HepG2 (cell line): ENCODE results near the gene KATNB1. TPM values are rescaled to one million over a fixed set of nuclear protein-coding genes. Genes with fewer than 3 reads are reported as not detected.

ENCODE experiments used
- ATF1 ChIP-seq: IDR thresholded peaks from 2 replicates; pipeline ENCODE4 v1.6.1; 2016; ENCODE audit warnings: mild to moderate bottlenecking, control low read depth
- BRCA1 ChIP-seq: sonication (generic); formaldehyde crosslinking; IDR thresholded peaks from 2 replicates; pipeline ENCODE4 v1.4.0; 2020; ENCODE audit warnings: missing genetic modification reagents
- DPF2 ChIP-seq: sonication (generic); formaldehyde crosslinking; IDR thresholded peaks from 2 replicates; pipeline ENCODE4 v1.4.0; 2020; ENCODE audit warnings: mild to moderate bottlenecking, low read depth, missing genetic modification reagents, borderline replicate concordance
- FOXK1 ChIP-seq: sonication (generic); formaldehyde crosslinking; IDR thresholded peaks from 2 replicates; pipeline ENCODE4 v1.4.0; 2020; ENCODE audit warnings: low read depth, missing genetic modification reagents, borderline replicate concordance
- GABPB1 ChIP-seq: IDR thresholded peaks from 2 replicates; pipeline ENCODE4 v1.6.1; 2016; ENCODE audit warnings: mild to moderate bottlenecking, missing genetic modification reagents, moderate library complexity, missing compliant biosample characterization
- GATAD1 ChIP-seq: IDR thresholded peaks from 2 replicates; pipeline ENCODE4 v1.6.1; 2016; ENCODE audit warnings: missing genetic modification reagents, missing compliant biosample characterization
- HNF4G ChIP-seq, 2 experiments: sonication (generic) in 1 of 2; formaldehyde crosslinking in 1 of 2; IDR thresholded peaks; 2 replicates each; pipeline versions ENCODE4 v1.4.0 to v1.6.1; 2011 to 2020; ENCODE audit warnings: borderline replicate concordance in 2 of 2, low read depth in 2 of 2, mild to moderate bottlenecking in 2 of 2, low read length in 1 of 2, missing genetic modification reagents in 1 of 2, moderate library complexity in 1 of 2
- IRF2 ChIP-seq: IDR thresholded peaks from 2 replicates; pipeline ENCODE4 v1.6.1; 2018; ENCODE audit warnings: missing genetic modification reagents, missing compliant biosample characterization
- MIER3 ChIP-seq: IDR thresholded peaks from 2 replicates; pipeline ENCODE4 v1.6.1; 2016; ENCODE audit warnings: missing compliant biosample characterization, borderline replicate concordance
- NKX3-1 ChIP-seq: sonication (generic); formaldehyde crosslinking; IDR thresholded peaks from 2 replicates; pipeline ENCODE4 v1.5.0; 2020; ENCODE audit warnings: missing genetic modification reagents
- PHF5A ChIP-seq: IDR thresholded peaks from one replicate; pipeline ENCODE4 v1.6.1; 2018; ENCODE audit warnings: low read depth, missing genetic modification reagents; ENCODE audit not compliant: unreplicated experiment
- POLR2G ChIP-seq: fragments of 200-400 bp; formaldehyde crosslinking; IDR thresholded peaks from 2 replicates; pipeline ENCODE4 v1.6.1; 2018; ENCODE audit warnings: mild to moderate bottlenecking, low read depth, low read length, moderate library complexity
- RFXAP ChIP-seq: sonication (generic); formaldehyde crosslinking; IDR thresholded peaks from 2 replicates; pipeline ENCODE4 v1.4.0; 2020; ENCODE audit warnings: missing genetic modification reagents, borderline replicate concordance
- SALL1 ChIP-seq: sonication (generic); formaldehyde crosslinking; IDR thresholded peaks from 2 replicates; pipeline ENCODE4 v1.8.0; 2022; ENCODE audit warnings: mild to moderate bottlenecking, missing genetic modification reagents
- SNAI1 ChIP-seq: sonication (generic); formaldehyde crosslinking; IDR thresholded peaks from 2 replicates; pipeline ENCODE4 v1.5.0; 2020; ENCODE audit warnings: mild to moderate bottlenecking, missing genetic modification reagents, borderline replicate concordance
- SOX6 ChIP-seq, 2 experiments: fragments of 450-650 bp in 1 of 2; sonication (generic) in 1 of 2; formaldehyde crosslinking in 1 of 2; IDR thresholded peaks; 2 replicates each; pipeline versions ENCODE4 v1.4.0 to v1.6.1; 2017 to 2020; ENCODE audit warnings: antibody characterized with exemption in 1 of 2, mild to moderate bottlenecking in 1 of 2, missing genetic modification reagents in 1 of 2
- YEATS2 ChIP-seq: sonication (generic); formaldehyde crosslinking; IDR thresholded peaks from 2 replicates; pipeline ENCODE4 v1.4.0; 2020; ENCODE audit warnings: missing genetic modification reagents, borderline replicate concordance
- ZFP36L1 ChIP-seq: sonication (generic); formaldehyde crosslinking; IDR thresholded peaks from 2 replicates; pipeline ENCODE4 v1.8.0; 2022; ENCODE audit warnings: mild to moderate bottlenecking, missing genetic modification reagents, moderate library complexity
- ZNF263 ChIP-seq: sonication (generic); formaldehyde crosslinking; IDR thresholded peaks from 2 replicates; pipeline ENCODE4 v1.4.0; 2020; ENCODE audit warnings: missing genetic modification reagents
- ZNF317 ChIP-seq: sonication (generic); formaldehyde crosslinking; IDR thresholded peaks from 2 replicates; pipeline ENCODE4 v1.5.0; 2020; ENCODE audit warnings: mild to moderate bottlenecking, missing genetic modification reagents
- ZNF556 ChIP-seq: sonication (generic); formaldehyde crosslinking; IDR thresholded peaks from 2 replicates; pipeline ENCODE4 v1.4.0; 2020; ENCODE audit warnings: mild to moderate bottlenecking, missing genetic modification reagents, borderline replicate concordance
- ZNF713 ChIP-seq: sonication (generic); formaldehyde crosslinking; IDR thresholded peaks from 2 replicates; pipeline ENCODE4 v1.4.0; 2020; ENCODE audit warnings: mild to moderate bottlenecking, missing genetic modification reagents
- ZNF792 ChIP-seq: IDR thresholded peaks from 2 replicates; pipeline ENCODE4 v1.6.1; 2016
- ZSCAN29 ChIP-seq: sonication (generic); formaldehyde crosslinking; conservative IDR thresholded peaks from 2 replicates; pipeline ENCODE4 v1.4.0; 2020; ENCODE audit warnings: mild to moderate bottlenecking, missing genetic modification reagents
- polyA plus RNA-seq, 8 experiments: library from polyadenylated mRNA; depleted of rRNA in 3 of 8; stranded (reverse) in 7 of 8; unstranded in 1 of 8; fragments of >200 nt; fragmentation: Illumina TruSeq in 4 of 8; extraction: Trizol in 4 of 8; gene quantifications; 2 replicates each; pipeline versions ENCODE4 v1.2.1 to v1.2.3, GENCODE V29; 2011 to 2016; ENCODE audit warnings: low read depth in 4 of 8, missing spikeins in 1 of 8, mixed read lengths in 1 of 8; ENCODE audit not compliant: insufficient read depth in 1 of 8
- total RNA-seq, 5 experiments: library from RNA; depleted of rRNA; stranded (reverse); fragments of >200 nt; fragmentation: Illumina TruSeq; extraction: Trizol; gene quantifications; 2 replicates each; pipeline ENCODE4 v1.2.3, GENCODE V29; 2016; ENCODE audit warnings: low read depth in 1 of 5
- TF ChIP-seq, protein P1 (sequence below): IDR thresholded peaks from 2 replicates; pipeline ENCODE4 v1.6.1; 2018; ENCODE audit warnings: missing genetic modification reagents
- TF ChIP-seq, protein P2 (sequence below): sonication (generic); formaldehyde crosslinking; IDR thresholded peaks from 2 replicates; pipeline ENCODE4 v1.5.1; 2020; ENCODE audit warnings: mild to moderate bottlenecking, moderate library complexity, missing genetic modification reagents
- TF ChIP-seq, protein P3 (sequence below): IDR thresholded peaks from 2 replicates; pipeline ENCODE4 v1.6.1; 2016; ENCODE audit warnings: missing genetic modification reagents, missing compliant biosample characterization

The KATNB1 gene
- total and polyA plus RNA-seq, 2 of the 13 experiments (the other 11 are each of a cell fraction or from before 2014, with no cell fraction given): 31.5 to 43.5 TPM

DNA sequence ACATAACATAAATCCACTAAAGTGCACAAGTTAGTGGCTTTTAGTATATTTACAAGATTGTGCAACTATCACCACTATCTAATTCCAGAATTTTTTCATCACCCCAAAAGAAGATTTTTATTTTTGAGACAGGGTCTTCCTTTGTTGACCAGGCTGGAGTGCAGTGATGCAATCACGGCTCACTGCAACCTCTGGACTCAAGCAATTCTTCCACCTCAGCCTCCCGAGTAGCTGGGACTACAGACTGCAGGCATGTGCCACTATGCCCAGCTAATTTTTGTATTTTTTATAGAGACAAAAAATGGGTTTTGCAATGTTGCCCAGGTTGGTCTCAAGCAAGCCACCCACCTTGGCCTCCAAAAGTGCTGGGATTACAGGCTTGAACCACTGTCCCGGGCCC, 25.9 kb upstream of the KATNB1 start (continued):
- peak; percentile 49; the same call in 1 of the 2 replicates for TF ChIP-seq FOXK1 (CRISPR knock-in tag)
- 0 out of 2 replicates have a peak, but pooled peaks have one; percentile 56 for TF ChIP-seq NKX3-1
- 0 out of 2 replicates have a peak, but pooled peaks have one; percentile 47 for TF ChIP-seq ZNF556 (CRISPR knock-in tag)
- TF ChIP-seq, protein P1, sequence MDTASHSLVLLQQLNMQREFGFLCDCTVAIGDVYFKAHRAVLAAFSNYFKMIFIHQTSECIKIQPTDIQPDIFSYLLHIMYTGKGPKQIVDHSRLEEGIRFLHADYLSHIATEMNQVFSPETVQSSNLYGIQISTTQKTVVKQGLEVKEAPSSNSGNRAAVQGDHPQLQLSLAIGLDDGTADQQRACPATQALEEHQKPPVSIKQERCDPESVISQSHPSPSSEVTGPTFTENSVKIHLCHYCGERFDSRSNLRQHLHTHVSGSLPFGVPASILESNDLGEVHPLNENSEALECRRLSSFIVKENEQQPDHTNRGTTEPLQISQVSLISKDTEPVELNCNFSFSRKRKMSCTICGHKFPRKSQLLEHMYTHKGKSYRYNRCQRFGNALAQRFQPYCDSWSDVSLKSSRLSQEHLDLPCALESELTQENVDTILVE (CRISPR knock-in tag): peak; percentile 60; the same call in 1 of the 2 replicates
- 0 out of 2 replicates have a peak, but pooled peaks have one; percentile 21 for TF ChIP-seq GABPB1 (CRISPR knock-in tag)
- 0 out of 2 replicates have a peak, but pooled peaks have one; percentile 33 for TF ChIP-seq ZNF263 (CRISPR knock-in tag)
- TF ChIP-seq ZNF792 (CRISPR knock-in tag): peak; percentile 75; the same call in 1 of the 2 replicates
- TF ChIP-seq PHF5A: peak; percentile 28
- TF ChIP-seq SNAI1 (CRISPR knock-in tag): no peak
- 0 out of 2 replicates have a peak, but pooled peaks have one; percentile 37 for TF ChIP-seq ZSCAN29 (CRISPR knock-in tag)
- peak; percentile 64; the same call in 1 of the 2 replicates for TF ChIP-seq DPF2 (CRISPR knock-in tag)
- TF ChIP-seq HNF4G (IDR thresholded peaks at IDR 0.05; ENCODE audit: borderline replicate concordance, low read depth, low read length): peak; percentile 94
- TF ChIP-seq HNF4G (CRISPR knock-in tag; IDR thresholded peaks at IDR 0.05; ENCODE audit: borderline replicate concordance, low read depth): no peak
- TF ChIP-seq BRCA1 (CRISPR knock-in tag): no peak
- TF ChIP-seq ATF1 (CRISPR knock-in tag): 0 out of 2 replicates have a peak, but pooled peaks have one; percentile 27
- TF ChIP-seq POLR2G: peak; percentile 48; the same call in 1 of the 2 replicates
- no peak for TF ChIP-seq SOX6 (IDR thresholded peaks at IDR 0.05)
- TF ChIP-seq SOX6 (CRISPR knock-in tag; IDR thresholded peaks at IDR 0.05): peak; percentile 73
- TF ChIP-seq MIER3: 0 out of 2 replicates have a peak, but pooled peaks have one; percentile 55
- peak; percentile 81 for TF ChIP-seq ZNF317 (CRISPR knock-in tag)
- peak; percentile 44; the same call in 1 of the 2 replicates for TF ChIP-seq IRF2 (CRISPR knock-in tag)
- peak; percentile 90 for TF ChIP-seq SALL1 (CRISPR knock-in tag)
- TF ChIP-seq, protein P2, sequence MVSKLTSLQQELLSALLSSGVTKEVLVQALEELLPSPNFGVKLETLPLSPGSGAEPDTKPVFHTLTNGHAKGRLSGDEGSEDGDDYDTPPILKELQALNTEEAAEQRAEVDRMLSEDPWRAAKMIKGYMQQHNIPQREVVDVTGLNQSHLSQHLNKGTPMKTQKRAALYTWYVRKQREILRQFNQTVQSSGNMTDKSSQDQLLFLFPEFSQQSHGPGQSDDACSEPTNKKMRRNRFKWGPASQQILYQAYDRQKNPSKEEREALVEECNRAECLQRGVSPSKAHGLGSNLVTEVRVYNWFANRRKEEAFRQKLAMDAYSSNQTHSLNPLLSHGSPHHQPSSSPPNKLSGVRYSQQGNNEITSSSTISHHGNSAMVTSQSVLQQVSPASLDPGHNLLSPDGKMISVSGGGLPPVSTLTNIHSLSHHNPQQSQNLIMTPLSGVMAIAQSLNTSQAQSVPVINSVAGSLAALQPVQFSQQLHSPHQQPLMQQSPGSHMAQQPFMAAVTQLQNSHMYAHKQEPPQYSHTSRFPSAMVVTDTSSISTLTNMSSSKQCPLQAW (CRISPR knock-in tag): 0 out of 2 replicates have a peak, but pooled peaks have one; percentile 33
- 0 out of 2 replicates have a peak, but pooled peaks have one; percentile 31 for TF ChIP-seq GATAD1
- TF ChIP-seq, protein P3, sequence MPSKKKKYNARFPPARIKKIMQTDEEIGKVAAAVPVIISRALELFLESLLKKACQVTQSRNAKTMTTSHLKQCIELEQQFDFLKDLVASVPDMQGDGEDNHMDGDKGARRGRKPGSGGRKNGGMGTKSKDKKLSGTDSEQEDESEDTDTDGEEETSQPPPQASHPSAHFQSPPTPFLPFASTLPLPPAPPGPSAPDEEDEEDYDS (CRISPR knock-in tag): peak; percentile 32; the same call in 1 of the 2 replicates
- TF ChIP-seq ZNF713 (CRISPR knock-in tag): no peak
- TF ChIP-seq ZFP36L1 (CRISPR knock-in tag): no peak
- TF ChIP-seq YEATS2 (CRISPR knock-in tag): no peak
- TF ChIP-seq RFXAP (CRISPR knock-in tag): 0 out of 2 replicates have a peak, but pooled peaks have one; percentile 27
